C4-2B (cell line): ENCODE data around the gene MOCOS.

Experiments
- CTCF ChIP-seq: fragments of 450-650 bp; conservative IDR thresholded peaks from 2 replicates; pipeline ENCODE4 v1.5.1; 2017; ENCODE audit warnings: mild to moderate bottlenecking
- ZFX ChIP-seq: fragments of 450-650 bp; IDR thresholded peaks from 2 replicates; pipeline ENCODE4 v1.6.1; 2017

GRCh38 chr18:36314098-36314497 lies 126.8 kb downstream of the MOCOS start:
- TF ChIP-seq CTCF (no peak), ZFX (no peak)
